HK-2 (cell line): Measurements from ENCODE around the gene OTUD4.
"Not testable (repeated sequence)": the region's sequence is repeated elsewhere in the genome, so short reads cannot be mapped to it uniquely, and the experiment has no call there.

ENCODE experiments used
- DNase-seq: peaks from one replicate; pipeline ENCODE4 v3.0.0-alpha.2; 2018; ENCODE audit not compliant: unreplicated experiment

Gene OTUD4

DNA sequence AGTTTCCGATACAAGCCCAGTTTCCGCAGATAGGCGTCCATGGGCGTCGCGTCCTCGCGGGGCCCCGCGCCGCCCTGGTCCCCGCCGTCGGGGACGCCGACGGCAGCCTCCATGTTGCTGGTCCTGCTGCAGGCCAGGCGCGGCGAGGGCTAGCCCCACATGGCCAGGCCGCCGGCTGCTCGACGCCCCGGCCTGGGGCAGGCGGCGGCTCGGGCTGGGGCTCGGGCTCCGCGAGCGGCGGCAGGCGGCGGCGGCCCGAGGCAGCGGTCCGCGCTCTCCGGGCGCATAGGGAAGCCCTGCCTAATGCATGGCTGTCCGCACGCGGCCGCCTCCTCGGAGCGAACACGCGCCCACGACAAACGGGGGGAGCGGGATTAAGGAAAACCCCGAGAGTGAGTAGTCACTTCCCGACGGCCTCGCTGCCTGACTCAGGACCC, 510 bp downstream of the OTUD4 start:
- not testable (repeated sequence) for DNase-seq

GRCh38 chr4:145179281-145179860, 1.0 kb downstream of the OTUD4 start:
- peak; percentile 66 for DNase-seq

GRCh38 chr4:145178740-145179280, 1.6 kb downstream of the OTUD4 start:
- DNase-seq, result no peak

- peak; percentile 8 for DNase-seq
Measured at GRCh38 chr4:145177906-145178538, 2.4 kb downstream of the OTUD4 start.

GRCh38 chr4:145177511-145177905, 2.9 kb downstream of the OTUD4 start:
- DNase-seq, result no peak

- no peak for DNase-seq
Measured at GRCh38 chr4:145176641-145177432, 3.6 kb downstream of the OTUD4 start.

DNA sequence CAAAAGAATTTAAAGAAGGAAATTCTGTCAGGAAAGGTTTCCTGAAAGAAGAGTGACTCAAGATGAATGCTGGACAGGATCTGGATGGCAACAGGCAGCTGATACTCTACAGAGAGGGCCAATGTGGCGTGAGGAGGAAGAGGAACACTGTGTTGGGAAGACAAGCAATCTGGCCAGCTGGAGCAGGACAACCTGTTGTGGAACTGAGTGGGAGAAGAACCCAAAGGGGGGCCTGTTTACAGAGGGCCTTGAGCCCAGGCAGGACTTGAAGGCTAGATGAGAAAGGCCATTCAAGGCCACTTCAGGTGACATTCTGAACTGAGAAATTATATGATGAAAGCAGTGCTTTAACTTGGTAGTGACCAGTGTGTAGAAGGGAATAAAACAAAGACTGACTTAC, 8.5 kb downstream of the OTUD4 start:
- DNase-seq, result no peak

DNA sequence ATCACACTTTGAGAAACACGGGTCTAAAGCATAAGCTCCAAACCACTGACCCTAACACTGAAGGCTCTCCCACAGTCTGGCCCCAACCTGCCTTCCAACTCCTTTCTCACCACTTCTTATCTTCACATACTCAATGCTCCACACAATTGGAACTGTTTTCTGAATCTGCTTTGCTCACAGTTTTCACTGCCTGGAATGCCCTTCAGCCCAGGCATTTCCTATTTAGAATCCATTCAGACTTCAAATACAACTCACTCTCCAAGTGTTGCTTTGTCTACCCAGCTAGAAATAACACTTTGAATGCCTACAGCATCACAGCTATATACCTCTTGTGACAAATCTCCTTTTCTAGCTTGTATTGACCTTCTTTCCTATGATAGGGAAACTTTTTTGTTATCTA, 10.2 kb downstream of the OTUD4 start:
- no peak for DNase-seq

DNA sequence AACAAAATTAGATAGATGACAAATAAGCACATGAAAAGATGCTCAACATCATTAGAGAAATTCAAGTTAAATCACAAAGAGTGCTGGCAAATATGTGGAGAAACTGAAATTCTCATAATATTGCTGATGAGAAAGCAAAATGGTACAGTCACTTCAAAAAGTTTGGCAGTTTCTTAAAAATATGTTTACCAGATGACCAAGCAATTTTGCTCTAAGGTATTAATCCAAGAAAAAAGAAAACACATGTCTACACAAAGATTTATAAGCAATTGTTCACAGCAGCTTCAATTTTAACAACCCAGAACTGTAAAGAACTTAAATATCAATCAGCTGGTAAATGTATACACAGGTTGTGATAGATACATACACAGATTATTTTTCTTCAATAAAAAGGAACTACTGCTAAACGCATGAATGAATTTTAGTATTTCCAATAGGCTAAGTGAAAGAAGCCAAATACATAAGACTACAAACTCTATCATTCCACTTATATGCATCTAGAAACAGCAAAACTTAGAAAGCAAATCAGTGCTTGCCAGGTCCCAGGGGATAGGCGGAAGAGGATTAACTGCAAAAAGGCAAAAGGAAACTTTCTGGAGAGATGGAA, 11.7 kb downstream of the OTUD4 start:
- no peak for DNase-seq

- DNase-seq, result no peak
Measured at GRCh38 chr4:145167887-145168286, 12.5 kb downstream of the OTUD4 start.

DNA sequence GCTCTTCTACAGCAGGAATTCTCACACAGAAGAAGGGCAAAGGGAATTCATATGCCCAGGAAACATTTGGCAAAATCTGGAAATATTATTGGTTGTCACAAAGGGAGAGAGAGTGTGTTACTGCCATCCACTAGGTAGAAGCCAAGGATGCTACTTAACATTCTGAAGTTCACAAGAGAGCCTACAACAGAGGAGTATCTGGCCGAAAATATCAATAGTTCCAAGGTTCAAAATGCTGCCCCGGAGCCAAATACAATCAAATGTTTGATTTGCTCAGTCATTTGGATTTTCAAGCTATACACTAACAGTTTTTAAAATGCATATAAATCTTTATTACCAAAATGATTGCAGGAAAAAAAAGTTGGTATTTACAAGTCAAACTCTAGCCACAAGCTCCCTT, 18.8 kb downstream of the OTUD4 start:
- no peak for DNase-seq

GRCh38 chr4:145156986-145157385, 23.4 kb downstream of the OTUD4 start:
- DNase-seq, result no peak

DNA sequence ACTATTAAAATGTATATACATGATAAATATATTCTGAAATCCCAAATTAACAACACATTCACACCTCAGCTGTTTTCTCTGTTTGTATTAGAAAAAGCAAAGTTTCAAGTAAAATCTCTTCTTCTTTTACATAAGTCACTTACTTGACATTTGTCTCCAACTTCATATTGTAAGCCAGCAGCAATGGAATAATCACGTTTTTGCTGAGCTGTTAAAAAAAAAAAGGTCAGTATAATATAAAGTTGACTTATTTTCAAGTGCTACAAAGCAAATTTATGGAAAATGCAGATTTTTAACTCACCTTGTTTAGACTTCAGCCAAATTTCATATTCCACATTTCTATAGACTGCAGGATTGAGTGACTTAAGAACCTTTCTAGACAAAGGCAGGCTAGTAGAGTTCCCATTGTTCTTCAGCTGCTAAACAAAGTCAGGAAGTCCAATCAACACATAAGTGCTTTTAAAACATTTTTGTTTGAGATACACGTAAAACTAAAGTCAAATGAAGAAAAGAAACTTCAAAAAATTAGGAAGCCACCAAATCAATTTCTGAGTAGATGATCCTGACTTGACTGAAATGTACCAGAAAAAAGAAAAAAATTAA, 25.0 kb downstream of the OTUD4 start:
- no peak for DNase-seq

DNA sequence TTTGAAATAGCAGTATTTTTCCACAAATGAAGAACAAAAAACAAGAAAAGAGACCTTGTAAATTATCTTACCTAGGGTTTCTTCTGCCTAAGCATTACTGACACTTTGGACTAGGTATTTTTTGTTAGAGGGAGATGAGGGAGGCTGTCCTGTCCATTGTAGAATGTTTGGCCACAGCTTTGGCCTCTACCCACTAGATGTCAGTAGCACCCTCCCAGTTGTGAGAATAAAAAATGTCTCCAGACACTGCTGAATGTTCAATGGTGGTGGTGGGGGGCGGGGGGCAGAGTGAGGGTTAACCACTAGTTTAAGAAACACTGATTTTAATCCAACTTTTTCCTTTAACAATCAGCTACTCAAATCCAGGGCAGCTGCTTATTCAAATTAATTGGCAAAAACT, 25.8 kb downstream of the OTUD4 start:
- no peak for DNase-seq

- DNase-seq, result no peak
Measured at GRCh38 chr4:145153904-145154298, 26.5 kb downstream of the OTUD4 start.

- DNase-seq, result no peak
Measured at GRCh38 chr4:145153181-145153903, 27.0 kb downstream of the OTUD4 start.

DNA sequence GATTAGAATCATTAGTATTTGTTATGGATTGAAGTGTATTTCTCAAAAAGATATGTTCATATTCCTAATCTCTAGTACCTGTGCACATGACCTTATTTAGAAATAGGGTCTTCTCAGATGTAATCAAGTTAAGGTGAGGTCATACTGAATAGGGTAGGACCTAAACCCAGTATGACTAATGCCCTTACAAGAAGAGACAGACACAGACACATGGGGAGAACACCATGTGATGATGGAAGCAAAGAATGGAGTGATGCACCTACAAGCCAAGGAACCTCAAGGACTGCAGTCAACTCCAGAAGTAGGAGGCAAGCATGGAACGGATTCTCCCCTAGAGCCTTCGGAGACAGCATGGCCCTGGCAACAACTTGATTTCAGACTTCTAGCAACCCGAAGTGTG, 31.4 kb downstream of the OTUD4 start:
- no peak for DNase-seq

- DNase-seq, result not testable (repeated sequence)
Measured at GRCh38 chr4:145136219-145136618, 44.2 kb downstream of the OTUD4 start.

GRCh38 chr4:145132511-145133098, 47.8 kb downstream of the OTUD4 start:
- no peak for DNase-seq

DNA sequence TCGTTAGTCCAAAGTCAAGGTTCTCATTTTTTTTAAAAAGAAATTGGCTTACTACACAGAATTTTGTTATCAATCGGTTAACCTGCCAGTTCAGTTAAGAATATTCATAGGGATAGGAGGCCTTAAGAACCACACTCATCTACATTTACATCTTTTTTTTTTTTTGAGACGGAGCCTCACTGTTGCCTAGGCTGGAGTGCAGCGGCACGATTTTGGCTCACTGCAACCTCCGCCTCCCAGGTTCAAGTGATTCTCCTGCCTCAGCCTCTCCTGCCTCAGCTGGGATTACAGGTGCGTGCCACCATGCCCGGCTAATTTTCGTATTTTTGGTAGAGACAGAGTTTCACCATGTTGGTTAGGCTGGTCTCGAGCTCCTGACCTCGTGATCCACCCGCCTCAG, 48.5 kb downstream of the OTUD4 start:
- no peak for DNase-seq
